GM19328 (cell line): ENCODE data around the gene MFN2.
"Not testable (repeated sequence)": the region's sequence is repeated elsewhere in the genome, so short reads cannot be mapped to it uniquely, and the experiment has no call there.

Experiments used
- ATAC-seq: cut with Tn5 transposase; IDR thresholded peaks from one replicate; pipeline ENCODE4 v1.9.1; 2021; ENCODE audit warnings: mild to moderate bottlenecking, moderate library complexity; ENCODE audit not compliant: unreplicated experiment

MFN2 gene

DNA sequence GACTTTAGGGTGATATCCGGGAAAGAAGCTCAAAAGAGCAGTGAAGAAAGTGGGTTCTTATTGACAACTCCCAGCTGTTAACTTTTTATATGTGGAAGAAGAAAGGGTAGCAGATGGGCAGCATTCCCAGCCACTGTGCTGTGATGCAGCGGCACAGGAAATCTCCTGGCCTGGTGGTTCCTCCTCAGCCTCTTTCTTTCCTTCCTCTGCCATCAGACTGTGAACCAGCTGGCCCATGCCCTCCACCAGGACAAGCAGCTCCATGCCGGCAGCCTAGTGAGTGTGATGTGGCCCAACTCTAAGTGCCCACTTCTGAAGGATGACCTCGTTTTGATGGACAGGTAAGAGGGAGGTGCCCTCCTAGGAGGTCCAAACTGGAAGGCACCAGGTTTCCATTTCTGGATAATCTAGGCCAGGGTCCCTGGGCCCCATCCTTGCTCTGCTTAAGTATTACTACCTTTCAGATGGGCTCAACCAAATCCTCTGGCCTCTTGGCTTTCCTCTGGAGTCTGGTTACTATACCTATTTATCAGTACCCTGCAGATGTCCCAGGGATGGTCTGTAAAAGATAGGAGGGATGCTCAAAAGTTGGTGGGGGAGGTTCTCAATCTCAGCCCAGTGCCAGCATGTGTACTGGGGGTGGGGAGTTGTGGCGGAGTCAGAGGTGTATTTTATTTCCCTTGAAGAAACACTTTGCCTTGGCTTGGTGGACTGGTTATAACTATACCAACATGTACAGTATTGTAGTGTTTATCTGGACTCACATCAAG lies 17.0 kb downstream of the MFN2 start:
- no peak for ATAC-seq

DNA sequence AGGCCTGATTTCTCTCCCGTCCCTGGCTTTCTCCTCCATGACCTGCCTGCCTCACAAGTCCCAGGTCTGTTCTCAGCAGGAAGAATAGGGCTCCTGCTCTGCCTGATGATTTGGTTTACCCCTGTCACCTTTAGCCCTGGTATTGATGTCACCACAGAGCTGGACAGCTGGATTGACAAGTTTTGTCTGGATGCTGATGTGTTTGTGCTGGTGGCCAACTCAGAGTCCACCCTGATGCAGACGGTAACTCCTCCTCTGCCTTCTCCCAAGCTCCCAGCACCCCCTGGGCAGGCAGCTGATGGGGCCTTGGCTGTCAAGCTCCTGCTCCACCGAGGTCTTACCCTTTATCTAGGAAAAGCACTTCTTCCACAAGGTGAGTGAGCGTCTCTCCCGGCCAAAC lies 18.4 kb downstream of the MFN2 start:
- ATAC-seq: no peak

DNA sequence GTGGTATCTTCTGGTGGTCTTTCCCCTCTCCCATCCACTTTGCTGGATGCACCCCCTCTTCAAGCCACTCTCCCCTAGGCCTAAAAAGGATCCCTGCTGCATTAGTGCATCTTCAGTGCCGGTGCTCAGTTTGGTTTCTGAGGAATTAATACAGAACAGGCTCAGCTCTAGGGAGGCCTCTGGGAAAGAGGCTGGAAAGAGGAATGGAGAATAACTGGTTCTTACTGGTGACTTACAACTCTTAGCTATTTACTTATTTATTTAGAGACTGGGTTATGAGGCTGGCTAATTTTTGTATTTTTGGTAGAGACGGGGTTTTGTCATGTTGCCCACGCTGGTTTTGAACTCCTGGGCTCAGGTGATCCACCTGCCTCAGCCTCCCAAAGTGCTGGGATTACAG lies 19.0 kb downstream of the MFN2 start:
- ATAC-seq: no peak

DNA sequence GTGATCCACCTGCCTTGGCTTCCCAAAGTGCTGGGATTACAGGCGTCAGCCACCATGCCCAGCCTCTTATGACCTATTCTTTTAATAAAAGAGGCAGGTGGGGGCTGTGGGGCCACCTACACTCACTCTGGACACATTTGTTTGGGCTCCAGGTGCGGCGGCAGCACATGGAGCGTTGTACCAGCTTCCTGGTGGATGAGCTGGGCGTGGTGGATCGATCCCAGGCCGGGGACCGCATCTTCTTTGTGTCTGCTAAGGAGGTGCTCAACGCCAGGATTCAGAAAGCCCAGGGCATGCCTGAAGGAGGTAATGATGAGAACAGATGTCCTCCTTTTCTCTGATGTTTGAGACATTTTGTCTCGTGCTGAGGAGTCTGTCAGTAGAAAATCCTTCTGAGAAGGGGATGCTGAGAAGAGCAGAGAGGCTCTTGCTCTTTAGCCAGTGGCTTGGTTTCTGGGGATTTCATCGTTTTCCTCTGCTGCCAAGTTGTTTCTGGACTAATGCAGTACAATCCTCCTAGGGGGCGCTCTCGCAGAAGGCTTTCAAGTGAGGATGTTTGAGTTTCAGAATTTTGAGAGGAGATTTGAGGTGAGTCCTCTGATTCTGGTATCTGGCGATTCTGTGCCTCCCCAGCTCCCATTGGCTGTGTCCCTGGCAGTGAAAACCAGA lies 21.1 kb downstream of the MFN2 start:
- ATAC-seq: no peak

DNA sequence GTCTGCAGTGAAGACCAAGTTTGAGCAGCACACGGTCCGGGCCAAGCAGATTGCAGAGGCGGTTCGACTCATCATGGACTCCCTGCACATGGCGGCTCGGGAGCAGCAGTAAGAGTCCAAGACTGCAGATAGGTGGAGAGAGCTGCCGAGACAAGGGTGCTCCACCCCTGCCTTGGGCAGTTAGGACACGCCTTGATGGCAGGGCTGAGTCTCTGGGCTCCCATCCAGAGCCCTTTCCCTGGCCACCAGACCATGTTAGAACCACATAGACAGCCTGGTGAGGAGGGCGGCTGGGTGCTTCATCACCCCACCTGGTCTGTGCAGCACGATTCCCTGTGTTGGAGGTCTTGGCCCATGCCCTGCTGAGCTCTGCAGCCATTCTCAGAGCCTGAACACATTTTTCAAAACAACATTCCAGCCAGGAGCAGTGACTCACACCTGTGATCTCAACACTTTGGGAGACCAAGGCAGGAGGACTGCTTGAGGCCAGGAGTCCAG lies 21.8 kb downstream of the MFN2 start:
- ATAC-seq: no peak

DNA sequence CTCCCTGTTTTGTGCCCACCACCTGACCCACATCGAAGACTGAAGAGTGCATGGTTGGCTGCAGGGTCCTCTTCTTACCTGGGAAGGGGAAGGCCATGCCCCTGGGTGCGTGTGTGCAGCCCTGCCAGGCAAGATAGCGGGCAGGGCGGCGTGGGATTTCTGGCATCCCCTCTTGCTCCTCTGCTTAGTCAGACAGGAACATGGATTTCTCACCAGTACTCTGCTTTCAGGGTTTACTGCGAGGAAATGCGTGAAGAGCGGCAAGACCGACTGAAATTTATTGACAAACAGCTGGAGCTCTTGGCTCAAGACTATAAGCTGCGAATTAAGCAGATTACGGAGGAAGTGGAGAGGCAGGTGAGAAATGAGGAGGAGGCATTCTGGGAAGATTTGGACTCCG lies 23.5 kb downstream of the MFN2 start:
- no peak for ATAC-seq

- ATAC-seq: no peak
Observed at GRCh38 chr1:12005488-12006166, 25.4 kb downstream of the MFN2 start.

GRCh38 chr1:12006167-12006921 lies 26.1 kb downstream of the MFN2 start:
- no peak for ATAC-seq

DNA sequence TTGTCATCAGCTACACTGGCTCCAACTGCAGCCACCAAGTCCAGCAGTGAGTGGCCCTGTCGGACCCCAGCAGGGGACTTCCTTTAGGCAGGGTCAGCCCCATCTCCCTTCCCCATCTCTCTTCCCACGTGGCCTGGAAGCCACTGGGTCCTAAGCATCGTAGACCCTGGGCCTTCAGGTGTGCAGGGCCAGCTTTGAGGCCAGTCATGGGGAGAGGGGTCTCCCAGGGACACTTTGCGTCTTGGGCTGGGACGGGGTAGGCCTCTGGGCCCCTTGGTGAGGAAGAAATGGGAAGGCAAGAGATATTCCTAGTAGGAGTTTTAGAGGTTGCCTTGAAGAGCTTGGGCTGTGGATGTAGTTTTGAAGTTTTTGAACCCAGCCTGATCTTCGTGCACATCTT lies 27.0 kb downstream of the MFN2 start:
- no peak for ATAC-seq

- not testable (repeated sequence) for ATAC-seq
Observed at GRCh38 chr1:12008355-12008754, 28.1 kb downstream of the MFN2 start.

- ATAC-seq: no peak
Observed at GRCh38 chr1:12009318-12009947, 29.2 kb downstream of the MFN2 start.

GRCh38 chr1:12010746-12011570 lies 30.7 kb downstream of the MFN2 start:
- ATAC-seq: no peak

- ATAC-seq: no peak
Observed at GRCh38 chr1:12011998-12012397, 31.8 kb downstream of the MFN2 start.

DNA sequence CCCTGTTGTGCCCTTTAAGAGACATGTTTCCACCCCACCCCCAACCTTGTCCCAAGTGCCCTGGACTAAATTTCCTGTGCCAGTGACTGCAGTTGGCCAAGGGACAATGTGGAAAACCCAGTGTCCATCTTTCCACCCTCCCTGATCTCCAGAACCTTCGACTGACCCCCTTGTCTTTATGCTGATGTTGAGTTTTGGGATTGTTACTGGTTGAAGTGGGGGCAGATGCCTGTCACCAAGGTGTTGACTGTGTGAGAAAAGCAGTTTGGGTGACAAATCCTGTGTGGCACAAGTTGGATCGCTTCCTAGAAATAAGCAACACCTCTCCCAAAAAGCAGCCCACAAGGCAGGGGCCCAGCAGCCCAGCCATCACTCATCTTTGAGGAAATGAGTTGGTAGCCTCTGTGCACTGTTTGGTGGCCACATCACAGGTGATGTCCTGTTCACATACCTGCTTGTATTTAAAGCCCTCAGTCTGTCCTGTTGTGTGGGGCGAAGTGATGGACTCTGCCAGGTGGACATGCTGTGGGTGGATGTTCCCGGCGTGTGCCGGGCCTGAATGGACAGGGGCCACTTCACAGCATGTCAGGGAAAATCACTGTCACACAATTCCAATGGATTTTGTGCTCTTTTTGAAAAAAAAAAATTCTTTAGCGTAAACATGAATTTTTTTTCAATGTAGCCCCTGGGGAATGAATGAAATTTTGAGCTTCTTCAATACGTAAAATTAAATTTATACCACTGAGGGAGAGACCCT lies 32.5 kb downstream of the MFN2 start:
- ATAC-seq: no peak

GRCh38 chr1:12014141-12014991 lies 34.1 kb downstream of the MFN2 start:
- ATAC-seq: no peak

DNA sequence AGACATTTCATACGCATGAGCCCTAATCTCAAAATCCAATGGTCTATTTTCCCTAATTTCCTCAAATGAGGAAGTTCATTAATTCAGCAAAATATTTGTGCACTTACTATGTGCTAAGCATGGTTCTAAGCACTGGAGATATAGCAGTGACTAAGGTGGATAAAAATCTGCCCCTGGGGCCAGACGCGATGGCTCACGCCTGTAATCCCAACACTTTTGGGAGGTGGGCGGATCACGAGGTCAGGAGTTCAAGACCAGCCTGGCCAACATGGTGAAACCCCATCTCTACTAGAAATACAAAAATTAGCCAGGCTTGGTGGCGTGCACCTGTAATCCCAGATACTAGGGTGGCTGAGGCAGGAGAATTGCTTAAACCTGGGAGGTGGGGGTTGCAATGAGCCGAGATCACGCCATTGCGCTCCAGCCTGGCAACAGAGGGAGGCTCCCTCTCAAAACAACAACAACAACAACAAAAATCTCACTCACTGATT lies 34.8 kb downstream of the MFN2 start:
- no peak for ATAC-seq

DNA sequence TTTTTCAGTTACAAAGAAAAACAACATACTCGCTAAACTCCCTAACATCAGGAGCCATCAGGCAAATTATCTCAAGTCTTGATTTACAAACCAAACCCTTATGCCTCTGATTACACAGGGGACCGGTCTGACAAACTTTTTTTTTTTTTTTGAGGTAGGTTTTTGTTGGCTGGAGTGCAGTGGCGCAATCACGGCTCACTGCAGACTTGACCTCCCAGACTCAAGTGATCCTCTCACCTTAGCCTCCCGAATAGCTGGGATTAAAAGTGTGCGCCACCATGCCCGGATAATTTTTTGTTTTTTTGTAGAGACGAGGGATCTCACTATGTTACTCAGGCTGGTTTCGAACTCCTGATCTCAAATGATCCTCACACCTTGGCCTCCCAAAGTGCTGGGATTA lies 35.3 kb downstream of the MFN2 start:
- ATAC-seq: no peak

GRCh38 chr1:12016182-12016581 lies 35.9 kb downstream of the MFN2 start:
- ATAC-seq: no peak
